SK-N-SH (cell line): ENCODE measurements around the gene PTTG1IP.

ENCODE experiments used
- CTCF ChIP-seq: fragments of 200-600 bp; sonication (generic); IDR thresholded peaks from 2 replicates; pipeline ENCODE4 v1.6.1; 2017; ENCODE audit warnings: antibody characterized with exemption, mild to moderate bottlenecking, moderate library complexity
- EP300 ChIP-seq, 2 experiments: IDR thresholded peaks; 2 replicates each; pipeline versions ENCODE4 v1.4.0 to v1.6.1; 2012; ENCODE audit warnings: borderline replicate concordance in 1 of 2, low read depth in 1 of 2, low read length in 1 of 2
- NFIC ChIP-seq: IDR thresholded peaks from 2 replicates; pipeline ENCODE4 v1.4.0; 2012; ENCODE audit warnings: borderline replicate concordance
- RAD21 ChIP-seq: IDR thresholded peaks from 2 replicates; pipeline ENCODE4 v1.6.1; 2012; ENCODE audit warnings: mild to moderate bottlenecking, low read length
- SIN3A ChIP-seq: IDR thresholded peaks from 2 replicates; pipeline ENCODE4 v1.6.1; 2012; ENCODE audit warnings: low read depth, mild to moderate bottlenecking, low read length, moderate library complexity, borderline replicate concordance
- YY1 ChIP-seq: IDR thresholded peaks from 2 replicates; pipeline ENCODE4 v1.4.0; 2012; ENCODE audit warnings: low read depth, mild to moderate bottlenecking

GRCh38 chr21:44911068-44911383 is 37.5 kb upstream of the PTTG1IP start:
- TF ChIP-seq CTCF (no peak), EP300 (IDR thresholded peaks at IDR 0.05; ENCODE audit: borderline replicate concordance in 1 of 2, low read depth in 1 of 2, low read length in 1 of 2) (no peak), NFIC (no peak), RAD21 (no peak), SIN3A (no peak), YY1 (no peak)
